Stimulated activated CD8-positive, alpha-beta memory T cell treated with anti-CD3 and anti-CD28 coated beads, Interleukin-15, amount 100 ng/mL, for 48 hours (primary cell): ENCODE measurements around the gene OSTM1.

ENCODE experiments used
- DNase-seq, 2 donors: peaks; one replicate each; pipeline ENCODE4 v3.0.0-alpha.2; 2020; ENCODE audit warnings: low read depth in 2 of 2

Gene OSTM1

GRCh38 chr6:108074359-108075144, at the start of gene OSTM1:
Gene OSTM1, minus strand, starts transcription at chr6:108074741. Its CDS starts 90 bp downstream, at chr6:108074651.
- DNase-seq: peak; percentile 94 to 95

GRCh38 chr6:108123946-108124345, 49.4 kb upstream of the OSTM1 start:
- DNase-seq: no peak

- DNase-seq: no peak
These were observed 49.0 kb upstream of the OSTM1 start for GRCh38 chr6:108123481-108123929.

GRCh38 chr6:108121612-108122011, 47.1 kb upstream of the OSTM1 start:
- DNase-seq: no peak

GRCh38 chr6:108120311-108120710, 45.8 kb upstream of the OSTM1 start:
- DNase-seq: no peak

- no peak for DNase-seq
These were observed 45.2 kb upstream of the OSTM1 start for GRCh38 chr6:108119769-108120141.

- DNase-seq: no peak
These were observed 44.5 kb upstream of the OSTM1 start for GRCh38 chr6:108118810-108119768.

GRCh38 chr6:108118359-108118724, 43.8 kb upstream of the OSTM1 start:
- DNase-seq: no peak

- peak in 1 of 2 donors; percentile 14 for DNase-seq
These were observed 43.2 kb upstream of the OSTM1 start for GRCh38 chr6:108117427-108118358.

GRCh38 chr6:108116546-108117426, 42.2 kb upstream of the OSTM1 start:
- DNase-seq: no peak

GRCh38 chr6:108115598-108116058, 41.1 kb upstream of the OSTM1 start:
- DNase-seq: no peak

- peak in 1 of 2 donors; percentile 8 for DNase-seq
These were observed 40.5 kb upstream of the OSTM1 start for GRCh38 chr6:108114841-108115597.

GRCh38 chr6:108113557-108114519, 39.3 kb upstream of the OSTM1 start:
- DNase-seq: no peak

- DNase-seq: no peak
These were observed 33.8 kb upstream of the OSTM1 start for GRCh38 chr6:108108374-108108773.

GRCh38 chr6:108107102-108107501, 32.6 kb upstream of the OSTM1 start:
- DNase-seq: no peak

- DNase-seq: no peak
These were observed 32.2 kb upstream of the OSTM1 start for GRCh38 chr6:108106694-108107093.

- DNase-seq: no peak
These were observed 31.7 kb upstream of the OSTM1 start for GRCh38 chr6:108106261-108106660.

- no peak for DNase-seq
These were observed 31.0 kb upstream of the OSTM1 start for GRCh38 chr6:108105571-108105970.
